Choroid plexus epithelial cell (primary cell): ENCODE results near the gene PLA2G6.
A peak's percentile ranks its signal among the peaks of the same experiment; 100 is the strongest.
"Not testable (repeated sequence)": the region's sequence is repeated elsewhere in the genome, so short reads cannot be mapped to it uniquely, and the experiment has no call there.

Experiments
- DNase-seq: peaks from one replicate; pipeline ENCODE4 v3.0.0-alpha.2; 2010; ENCODE audit warnings: low read depth
- H3K4me3 ChIP-seq: 2 replicates; pipeline ENCODE4 v1.5.1; 2011; ENCODE audit warnings: low read depth, mild to moderate bottlenecking, control low read depth, low read length, moderate library complexity
- CTCF ChIP-seq: conservative IDR thresholded peaks from 2 replicates; pipeline ENCODE4 v1.5.1; 2011; ENCODE audit warnings: low read depth, mild to moderate bottlenecking, control low read depth, inconsistent platforms, low read length, moderate library complexity

The PLA2G6 gene

GRCh38 chr22:38190581-38190980, 9.0 kb upstream of the PLA2G6 start:
- no peak for DNase-seq
- no peak overlapping the region for H3K4me3 ChIP-seq
- TF ChIP-seq CTCF, result no peak

GRCh38 chr22:38189104-38189503, 7.5 kb upstream of the PLA2G6 start:
- no peak overlapping the region for H3K4me3 ChIP-seq
- no peak for DNase-seq
- no peak for TF ChIP-seq CTCF

GRCh38 chr22:38187413-38188212, 6.0 kb upstream of the PLA2G6 start:
- no peak overlapping the region for H3K4me3 ChIP-seq
- no peak for TF ChIP-seq CTCF
- peak; percentile 59 for DNase-seq

GRCh38 chr22:38186429-38186828, 4.8 kb upstream of the PLA2G6 start:
- no peak for TF ChIP-seq CTCF
- DNase-seq, result no peak
- no peak overlapping the region for H3K4me3 ChIP-seq

- no peak for TF ChIP-seq CTCF
- no peak for DNase-seq
- H3K4me3 ChIP-seq, result no peak overlapping the region
These were observed 3.2 kb upstream of the PLA2G6 start for GRCh38 chr22:38184788-38185187.

GRCh38 chr22:38180841-38181452, 683 bp downstream of the PLA2G6 start:
- peak overlapping the region; percentile 66 for H3K4me3 ChIP-seq
- TF ChIP-seq CTCF, result no peak
- DNase-seq, result no peak

- H3K4me3 ChIP-seq, result not testable (repeated sequence)
These were observed 3.1 kb downstream of the PLA2G6 start for GRCh38 chr22:38178605-38178937.

More at GRCh38 chr22:38178605-38178937, 3.1 kb downstream of the PLA2G6 start:
- DNase-seq, result not testable (repeated sequence)
